ENCODE results near the gene IQCH. TPM values are rescaled to one million over a fixed set of nuclear protein-coding genes. Genes with fewer than 3 reads are reported as not detected.

The IQCH gene
- total and polyA plus RNA-seq, 12 donors = 0.67 to 7.3 (median 2.9) TPM

DNA sequence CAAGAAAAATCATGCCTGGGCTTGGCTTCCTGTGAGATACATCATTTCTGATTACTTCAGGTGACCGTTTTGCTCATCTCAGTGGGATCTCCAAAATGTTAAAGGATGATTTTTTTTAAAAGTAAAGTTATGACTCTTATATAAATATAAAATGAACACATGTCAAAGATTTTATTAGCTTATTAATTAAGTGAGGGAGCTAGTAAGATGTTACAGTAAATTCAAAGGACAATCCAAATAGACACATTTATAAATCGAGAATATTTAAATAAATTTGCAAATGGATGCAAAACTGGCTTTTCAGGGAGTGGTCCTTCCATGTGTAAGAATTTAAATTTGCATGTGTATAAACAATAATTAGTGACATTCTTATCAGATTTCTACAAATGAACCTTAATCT, 87.0 kb downstream of the IQCH start:
- intact Hi-C loops (cut with DNase I) = no loop called here
- Histone ChIP-seq H3K27ac (no peak overlapping the region), H3K9me3 (replicated peaks in 1 of 3) (no peaks in the 10 kb centered on the region), H3K4me1 (replicated peaks in 1 of 2) (no peaks in the 10 kb centered on the region), H3K36me3 (replicated peaks in 1 of 2) (no peaks in the 10 kb centered on the region), H3K27me3 (no peaks in the 10 kb centered on the region), H3K4me3 (no peak overlapping the region)
- WGBS, 4 donors = 91 to 97% (median 93%) methylated on average over 2 of the region's 2 CpGs
- TF ChIP-seq POLR2A (IDR thresholded peaks at IDR 0.05) = no peak
- TF ChIP-seq, protein P1, sequence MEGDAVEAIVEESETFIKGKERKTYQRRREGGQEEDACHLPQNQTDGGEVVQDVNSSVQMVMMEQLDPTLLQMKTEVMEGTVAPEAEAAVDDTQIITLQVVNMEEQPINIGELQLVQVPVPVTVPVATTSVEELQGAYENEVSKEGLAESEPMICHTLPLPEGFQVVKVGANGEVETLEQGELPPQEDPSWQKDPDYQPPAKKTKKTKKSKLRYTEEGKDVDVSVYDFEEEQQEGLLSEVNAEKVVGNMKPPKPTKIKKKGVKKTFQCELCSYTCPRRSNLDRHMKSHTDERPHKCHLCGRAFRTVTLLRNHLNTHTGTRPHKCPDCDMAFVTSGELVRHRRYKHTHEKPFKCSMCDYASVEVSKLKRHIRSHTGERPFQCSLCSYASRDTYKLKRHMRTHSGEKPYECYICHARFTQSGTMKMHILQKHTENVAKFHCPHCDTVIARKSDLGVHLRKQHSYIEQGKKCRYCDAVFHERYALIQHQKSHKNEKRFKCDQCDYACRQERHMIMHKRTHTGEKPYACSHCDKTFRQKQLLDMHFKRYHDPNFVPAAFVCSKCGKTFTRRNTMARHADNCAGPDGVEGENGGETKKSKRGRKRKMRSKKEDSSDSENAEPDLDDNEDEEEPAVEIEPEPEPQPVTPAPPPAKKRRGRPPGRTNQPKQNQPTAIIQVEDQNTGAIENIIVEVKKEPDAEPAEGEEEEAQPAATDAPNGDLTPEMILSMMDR (IDR thresholded peaks at IDR 0.05) = no peak
- DNase-seq = no peak

DNA sequence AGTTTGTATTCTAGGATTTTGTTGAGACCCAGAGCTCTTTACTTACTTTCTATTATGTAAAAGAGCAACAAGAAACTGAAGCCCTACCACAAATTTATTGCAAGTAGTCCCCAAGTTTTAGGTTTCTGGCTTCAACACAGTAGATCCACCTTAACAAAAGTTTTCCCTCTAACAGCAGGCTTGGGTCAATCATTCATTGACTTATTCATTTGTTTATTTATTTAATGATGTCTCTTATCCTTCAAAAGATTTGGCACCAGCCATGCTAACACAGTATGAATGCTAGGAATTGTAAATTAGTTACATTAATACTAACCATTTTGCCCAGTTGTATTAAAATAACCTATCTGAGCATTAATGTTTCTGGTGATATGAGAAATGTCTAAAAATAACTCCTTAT, 88.6 kb downstream of the IQCH start:
- no peak for TF ChIP-seq POLR2A (IDR thresholded peaks at IDR 0.05)
- TF ChIP-seq, protein P1 (IDR thresholded peaks at IDR 0.05) = no peak
- Histone ChIP-seq H3K4me3 (no peak overlapping the region), H3K27ac (no peak overlapping the region), H3K27me3 (no peaks in the 10 kb centered on the region), H3K4me1 (replicated peaks in 1 of 2) (no peaks in the 10 kb centered on the region), H3K9me3 (replicated peaks in 1 of 3) (peaks cover 0 to 9% (median 0%) of the 10 kb centered on the region in 3 donors), H3K36me3 (replicated peaks in 1 of 2) (no peaks in the 10 kb centered on the region)
- DNase-seq = no peak
- intact Hi-C loops (cut with DNase I) = no loop called here

DNA sequence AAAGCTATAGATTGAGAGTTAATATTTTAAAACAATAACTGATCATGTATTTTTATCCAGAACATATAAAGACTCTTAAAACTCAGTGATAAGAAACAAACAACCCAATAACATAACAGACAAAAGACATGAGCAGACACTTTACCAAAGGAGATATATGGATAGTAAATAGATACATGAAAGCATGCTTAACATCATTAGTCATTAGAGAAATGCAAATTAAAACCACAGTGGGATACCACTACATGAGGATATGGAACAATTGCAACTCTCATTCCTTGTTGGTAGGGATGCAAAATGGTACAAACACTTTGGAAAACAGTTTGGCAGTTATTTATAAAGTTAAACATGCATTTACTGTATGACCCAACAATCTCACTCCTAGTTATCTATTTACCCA, 95.0 kb downstream of the IQCH start:
- no peak for DNase-seq
- Histone ChIP-seq H3K4me1 (replicated peaks in 1 of 2) (no peaks in the 10 kb centered on the region), H3K9me3 (replicated peaks in 1 of 3) (peaks cover 0 to 16% (median 13%) of the 10 kb centered on the region in 3 donors), H3K27me3 (no peaks in the 10 kb centered on the region), H3K4me3 (no peak overlapping the region), H3K36me3 (replicated peaks in 1 of 2) (no peaks in the 10 kb centered on the region), H3K27ac (no peak overlapping the region)
- intact Hi-C loops (cut with DNase I) = no loop called here
- TF ChIP-seq POLR2A (IDR thresholded peaks at IDR 0.05) = no peak
- TF ChIP-seq, protein P1 (IDR thresholded peaks at IDR 0.05) = no peak

DNA sequence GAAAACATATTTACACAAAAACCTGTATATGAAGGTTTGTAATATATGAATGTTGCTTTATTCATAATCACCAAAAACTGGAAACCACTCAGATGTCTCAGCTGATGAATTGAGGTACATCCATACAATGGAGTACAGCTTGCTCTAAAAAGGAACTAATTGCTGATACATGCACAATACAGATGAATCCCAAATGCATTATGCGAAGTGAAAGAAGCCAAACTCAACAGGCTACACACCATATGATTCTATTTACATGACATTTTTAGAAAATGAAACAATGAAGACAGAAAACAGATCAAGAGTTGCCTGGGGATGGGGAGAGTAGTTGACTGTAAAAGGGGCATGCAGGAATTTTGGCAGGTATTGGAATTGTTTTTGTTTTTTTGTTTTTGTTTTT, 95.5 kb downstream of the IQCH start:
- no peaks in the 10 kb centered on the region for H3K27me3 ChIP-seq
- no peaks in the 10 kb centered on the region for H3K4me1 ChIP-seq (replicated peaks in 1 of 2)
- peaks cover 0 to 16% (median 13%) of the 10 kb centered on the region in 3 donors for H3K9me3 ChIP-seq (replicated peaks in 1 of 3)
- no peak overlapping the region for H3K4me3 ChIP-seq
- TF ChIP-seq, protein P1 (IDR thresholded peaks at IDR 0.05) = no peak
- TF ChIP-seq POLR2A (IDR thresholded peaks at IDR 0.05) = no peak
- H3K27ac ChIP-seq = no peak overlapping the region
- WGBS, 4 donors = 85 to 96% (median 89%) methylated on average over 1 of the region's 1 CpG
- intact Hi-C loops (cut with DNase I) = no loop called here
- no peaks in the 10 kb centered on the region for H3K36me3 ChIP-seq (replicated peaks in 1 of 2)
- no peak for DNase-seq
